ENCODE data around the gene MORN1. TPM values are rescaled to one million over a fixed set of nuclear protein-coding genes. Genes with fewer than 3 reads are reported as not detected.
A peak's percentile ranks its signal among the peaks of the same experiment; 100 is the strongest.

Gene MORN1
- total RNA-seq, 4 donors from 2014 or later, result 5.0 to 14.6 (median 9.2) TPM

DNA sequence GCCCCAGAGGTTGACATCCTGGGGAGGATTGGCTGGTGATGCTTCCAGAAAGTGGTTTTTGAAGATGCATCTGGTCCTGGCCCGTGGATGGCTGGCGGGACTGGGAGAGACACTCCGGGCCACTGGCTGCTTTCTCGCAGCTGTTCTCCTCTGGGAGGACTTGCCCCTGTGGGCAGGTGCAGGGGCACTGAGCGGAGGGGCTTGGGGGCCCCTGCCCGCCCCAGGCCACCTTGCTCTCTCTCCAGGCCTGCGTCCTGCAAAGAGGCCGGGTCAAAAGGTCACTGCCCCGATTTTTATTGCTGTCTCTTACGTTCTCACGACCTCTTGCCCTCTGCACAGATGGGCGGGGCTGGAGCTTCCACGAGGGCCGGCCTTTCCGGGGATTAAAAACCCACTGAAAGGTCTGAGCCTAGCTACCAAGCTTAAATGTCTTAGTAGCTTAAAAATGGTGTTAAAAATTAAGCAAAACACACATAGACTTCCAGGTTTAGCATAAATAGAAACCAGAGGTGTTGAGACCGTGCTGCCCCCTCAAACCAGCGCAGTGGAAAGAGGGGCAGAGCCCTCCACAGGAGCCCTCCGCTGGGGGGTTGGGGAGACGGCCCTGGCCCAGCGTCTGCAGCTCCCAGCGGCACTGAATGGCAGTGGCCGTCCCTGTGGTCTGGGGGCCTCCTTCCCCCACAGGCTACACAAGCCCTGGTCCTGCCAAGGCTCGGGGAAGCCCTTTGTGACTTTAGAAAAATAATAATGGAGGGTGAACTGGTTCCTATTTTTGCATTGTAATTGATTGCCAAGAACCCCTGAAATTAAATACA lies 119.3 kb downstream of the MORN1 start:
- no peaks in the 10 kb centered on the region for H3K36me3 ChIP-seq
- TF ChIP-seq POLR2A (IDR thresholded peaks at IDR 0.05) (no peak), POLR2AphosphoS5 (IDR thresholded peaks at IDR 0.05) (no peak), EP300 (IDR thresholded peaks at IDR 0.05) (no peak)
- H3K4me1 ChIP-seq, result peaks cover 21 to 100% (median 98%) of the 10 kb centered on the region in 3 donors
- ATAC-seq, result no peak
- H3K9me3 ChIP-seq, result no peaks in the 10 kb centered on the region
- 21 to 27% methylated on average over 5 to 9 of the region's 23 CpGs for WGBS, 2 donors (ENCODE audit: low coverage in 1 of 2)
- no peaks in the 10 kb centered on the region for H3K27me3 ChIP-seq
- peak overlapping the region in 3 of 4 donors; percentile 75 to 82 (median 80) for H3K27ac ChIP-seq
- no peak overlapping the region for H3K4me3 ChIP-seq

Other genes starting within 250 kb of the MORN1 start
- gene FAAP20, start 196.8 kb downstream of the MORN1 start, total RNA-seq, result 10 to 100 TPM; 25.8 to 51.1 (median 43.3) TPM
- gene SKI, start 163.2 kb downstream of the MORN1 start, total RNA-seq, result 100 to 1,000 TPM in 1 of 4 donors, 10 to 100 TPM in 3; 60.2 to 157 (median 79.0) TPM
- gene RER1, start 287 bp upstream of the MORN1 start, total RNA-seq, result 10 to 100 TPM; 54.4 to 78.6 (median 69.8) TPM
- 10 to 100 TPM; 18.2 to 30.0 (median 21.6) TPM for gene PEX10, start 21.0 kb upstream of the MORN1 start, total RNA-seq
- gene PLCH2, start 84.7 kb upstream of the MORN1 start, total RNA-seq, result under 1 TPM; under 0.01 to 0.72 (median 0.15) TPM
- gene PANK4, start 135.0 kb upstream of the MORN1 start, total RNA-seq, result 10 to 100 TPM; 32.6 to 46.8 (median 34.0) TPM
- gene HES5, start 138.7 kb upstream of the MORN1 start, total RNA-seq, result not detected
- 10 to 100 TPM; 23.0 to 81.6 (median 36.9) TPM for gene TNFRSF14, start 164.8 kb upstream of the MORN1 start, total RNA-seq
- gene PRXL2B, start 195.2 kb upstream of the MORN1 start, total RNA-seq, result 10 to 100 TPM in 3 of 4 donors, 1 to 10 TPM in 1; 6.5 to 24.1 (median 14.0) TPM
- gene MMEL1, start 241.5 kb upstream of the MORN1 start, total RNA-seq, result 1 to 10 TPM in 3 of 4 donors, not detected in 1; 1.4 to 3.9 (median 2.1) TPM

Data from gastroesophageal sphincter (tissue), 4 donors.